Measurements from ENCODE around the gene CNNM4. TPM values are rescaled to one million over a fixed set of nuclear protein-coding genes. Genes with fewer than 3 reads are reported as not detected.

The CNNM4 gene
- total RNA-seq, 1 experiment from 2014 or later, result 7.6 TPM

GRCh38 chr2:96823198-96823597, 62.5 kb downstream of the CNNM4 start:
- in situ Hi-C loops (cut with HindIII; ENCODE audit: low sequenced_read_pairs), result no loop called here

GRCh38 chr2:96824079-96824870, 63.6 kb downstream of the CNNM4 start:
- DNase-seq (ENCODE audit: low spot score), result no peak

More at GRCh38 chr2:96823198-96823597, 62.5 kb downstream of the CNNM4 start:
- no peak for DNase-seq (ENCODE audit: low spot score)

DNA sequence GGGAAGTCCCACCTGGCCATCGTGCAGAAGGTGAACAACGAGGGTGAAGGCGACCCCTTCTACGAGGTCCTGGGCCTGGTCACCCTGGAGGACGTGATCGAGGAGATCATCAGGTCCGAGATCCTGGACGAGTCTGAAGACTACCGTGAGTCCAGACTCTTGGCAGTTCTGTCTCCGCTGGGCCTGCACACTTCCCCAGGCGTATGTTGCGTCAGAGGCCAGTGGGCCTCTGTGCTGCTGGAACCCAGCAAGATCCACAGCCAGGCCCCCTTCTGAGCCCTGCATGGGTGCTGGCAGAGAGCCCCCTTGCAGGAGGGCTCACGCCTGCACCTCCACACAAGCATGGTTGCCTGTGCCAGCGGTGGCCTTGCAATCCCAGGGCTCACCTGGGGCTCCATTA, 64.4 kb downstream of the CNNM4 start:
- no peak for DNase-seq (ENCODE audit: low spot score)
- in situ Hi-C loops (cut with HindIII; ENCODE audit: low sequenced_read_pairs), result no loop called here

More at GRCh38 chr2:96824079-96824870, 63.6 kb downstream of the CNNM4 start:
- in situ Hi-C loops (cut with HindIII; ENCODE audit: low sequenced_read_pairs), result no loop called here

- in situ Hi-C loops (cut with HindIII; ENCODE audit: low sequenced_read_pairs), result no loop called here
- DNase-seq (ENCODE audit: low spot score), result no peak
Observed at GRCh38 chr2:96826546-96827278, 66.0 kb downstream of the CNNM4 start.

DNA sequence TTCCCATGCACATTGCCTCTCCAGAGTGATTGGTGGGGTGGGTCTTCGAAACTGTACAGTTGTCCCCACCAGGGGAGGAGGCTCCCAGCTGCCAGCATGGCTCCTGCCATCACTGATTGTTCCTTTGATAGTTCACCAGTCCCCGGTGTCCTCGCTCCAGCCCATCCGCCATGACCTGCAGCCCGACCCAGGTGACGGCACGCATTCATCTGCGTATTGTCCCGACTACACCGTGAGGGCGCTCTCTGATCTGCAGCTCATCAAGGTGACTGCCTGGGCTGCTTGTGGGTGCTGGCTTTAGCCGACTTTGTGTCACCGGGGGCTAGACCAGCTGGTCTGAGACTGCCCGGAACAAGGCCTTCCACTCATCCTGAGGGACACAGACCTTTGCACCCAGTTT, 67.7 kb downstream of the CNNM4 start:
- DNase-seq (ENCODE audit: low spot score), result no peak
- in situ Hi-C loops (cut with HindIII; ENCODE audit: low sequenced_read_pairs), result no loop called here

DNA sequence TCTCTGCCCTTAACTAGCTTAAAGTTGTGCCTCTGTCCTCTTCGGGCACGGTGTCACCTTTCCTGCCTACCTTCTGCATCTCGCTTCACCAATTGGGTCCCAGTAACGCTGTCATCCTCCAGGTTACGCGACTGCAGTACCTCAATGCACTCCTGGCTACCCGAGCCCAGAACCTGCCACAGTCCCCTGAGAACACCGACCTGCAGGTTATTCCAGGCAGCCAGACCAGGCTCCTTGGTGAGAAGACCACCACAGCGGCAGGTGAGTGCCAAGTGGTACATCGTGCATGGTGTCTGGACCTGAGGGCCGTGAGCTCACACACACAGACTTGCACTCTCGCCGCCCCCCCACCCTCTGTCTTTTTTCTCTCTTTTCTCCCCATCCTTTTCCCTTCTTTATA, 68.2 kb downstream of the CNNM4 start:
- DNase-seq (ENCODE audit: low spot score), result no peak
- in situ Hi-C loops (cut with HindIII; ENCODE audit: low sequenced_read_pairs), result no loop called here

DNA sequence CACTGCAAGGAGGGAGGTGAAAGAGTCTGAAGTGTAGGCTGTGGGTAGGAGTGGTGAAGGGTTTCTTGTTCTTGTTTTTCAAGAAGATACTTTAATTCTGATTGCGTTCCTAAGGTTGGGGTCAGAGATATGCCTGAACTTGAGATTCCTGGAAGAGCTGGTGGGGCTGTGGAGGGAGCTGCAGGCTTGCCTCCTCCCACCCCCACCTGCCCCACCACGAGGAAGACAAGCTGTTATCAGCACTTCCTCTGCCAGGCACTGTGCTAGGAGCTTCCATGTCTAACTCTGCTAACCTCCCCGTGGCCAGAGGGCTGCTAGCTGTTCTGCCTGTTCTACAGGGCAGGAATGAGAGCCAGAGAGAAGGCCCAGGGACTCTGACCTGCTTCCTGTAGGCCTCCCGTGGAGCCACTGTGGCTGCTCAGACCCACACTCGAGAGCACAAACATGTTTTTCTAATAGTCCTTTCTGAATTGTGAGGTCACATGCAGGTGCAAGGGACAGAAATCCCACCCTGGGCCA, 69.4 kb downstream of the CNNM4 start:
- DNase-seq (ENCODE audit: low spot score), result peak; percentile 54
- in situ Hi-C loops (cut with HindIII; ENCODE audit: low sequenced_read_pairs), result no loop called here

DNA sequence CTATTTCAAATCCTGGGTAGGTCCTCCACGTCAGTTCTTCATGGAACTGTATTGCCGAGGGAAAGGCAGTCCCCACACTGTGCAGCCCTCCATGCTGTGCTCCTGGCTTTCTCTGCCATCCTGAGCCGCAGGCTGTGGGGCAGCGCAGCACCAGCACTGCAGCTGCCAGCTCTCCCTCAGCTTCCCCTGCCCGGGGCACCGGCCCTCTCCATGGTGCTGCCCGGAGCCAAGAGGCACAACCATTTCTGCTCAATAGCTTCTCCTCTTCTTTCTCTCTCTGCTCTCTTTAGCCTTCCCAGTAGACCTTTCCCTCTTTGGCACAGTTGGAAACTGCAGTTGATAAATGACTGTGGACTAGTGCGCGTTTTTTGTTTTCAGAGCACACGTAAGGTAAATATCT, 71.0 kb downstream of the CNNM4 start:
- DNase-seq (ENCODE audit: low spot score), result peak; percentile 39
- in situ Hi-C loops (cut with HindIII; ENCODE audit: low sequenced_read_pairs), result no loop called here

DNA sequence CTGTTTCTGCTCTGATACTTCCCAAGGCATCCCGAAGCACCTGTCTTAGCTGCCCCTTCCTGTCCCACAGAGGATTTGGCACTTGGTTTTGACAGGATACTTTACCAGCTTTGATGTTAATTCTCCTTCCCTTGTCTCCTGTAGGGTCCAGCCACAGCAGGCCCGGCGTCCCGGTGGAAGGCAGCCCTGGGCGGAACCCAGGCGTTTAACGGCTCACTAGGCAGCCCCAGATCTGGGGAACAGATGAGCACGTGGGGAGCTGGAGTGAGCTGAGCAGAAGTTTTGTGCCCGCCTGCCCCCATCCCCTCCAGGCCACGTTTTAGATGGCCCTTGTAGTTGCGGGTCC, 71.7 kb downstream of the CNNM4 start:
- in situ Hi-C loops (cut with HindIII; ENCODE audit: low sequenced_read_pairs), result no loop called here
- peak; percentile 47 for DNase-seq (ENCODE audit: low spot score)

DNA sequence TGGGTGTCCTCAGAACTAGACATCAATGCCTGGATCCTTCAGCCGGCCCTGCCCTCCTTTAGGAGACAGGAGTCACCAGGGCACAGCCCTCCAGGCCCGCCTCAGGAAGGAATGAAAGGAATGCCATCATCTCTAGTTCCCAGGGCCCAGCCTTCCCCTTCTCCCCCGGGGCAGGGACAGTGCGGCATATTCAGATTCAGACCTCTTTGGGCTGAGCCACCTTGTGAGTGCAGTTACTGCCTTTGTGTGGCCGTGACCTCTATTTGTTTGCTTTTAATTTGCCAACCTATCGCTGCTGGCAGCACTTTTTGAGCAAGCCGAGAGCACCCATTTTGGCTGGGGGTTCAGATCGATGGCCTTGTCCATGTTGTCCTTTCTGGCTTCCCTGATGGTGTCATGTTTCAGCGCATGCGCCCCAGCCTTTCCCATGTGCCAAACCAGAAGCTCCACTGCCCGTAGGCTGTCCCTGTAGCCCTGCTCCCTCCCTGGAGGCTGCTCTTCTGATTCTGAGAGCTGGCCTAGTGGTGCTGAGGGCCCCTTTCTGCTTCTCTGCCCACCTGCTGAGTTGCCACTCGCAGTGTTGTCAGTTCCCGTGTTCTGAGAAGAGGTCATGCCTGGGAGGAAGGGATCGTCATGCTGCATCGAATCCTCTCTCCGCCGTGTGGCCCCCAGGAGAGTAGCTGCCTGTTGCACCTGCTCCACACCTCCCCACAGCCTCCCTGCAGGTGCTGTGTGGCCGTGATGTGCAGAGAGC, 72.2 kb downstream of the CNNM4 start:
- peak; percentile 70 for DNase-seq (ENCODE audit: low spot score)
- in situ Hi-C loops (cut with HindIII; ENCODE audit: low sequenced_read_pairs), result no loop called here

DNA sequence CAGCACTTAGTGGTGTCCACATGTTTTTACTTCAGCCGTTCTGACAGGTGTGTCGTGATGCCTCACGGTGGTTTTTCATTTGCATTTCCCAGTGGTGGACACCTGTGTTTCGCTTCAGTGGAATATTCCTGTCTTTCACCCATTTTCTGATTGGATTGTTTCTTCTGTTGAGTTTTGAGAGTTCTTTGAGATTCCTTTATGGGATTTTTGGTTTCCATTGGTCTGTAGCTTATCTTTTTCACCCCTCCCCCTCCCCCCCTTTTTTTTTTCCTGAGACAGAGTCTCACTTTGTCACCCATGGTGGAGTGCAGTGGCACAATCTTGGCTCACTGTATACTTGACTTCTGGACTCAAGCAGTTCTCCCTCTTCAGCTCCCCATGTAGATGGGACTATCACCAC, 75.1 kb downstream of the CNNM4 start:
- in situ Hi-C loops (cut with HindIII; ENCODE audit: low sequenced_read_pairs), result no loop called here
- DNase-seq (ENCODE audit: low spot score), result no peak

GRCh38 chr2:96837575-96837974, 76.9 kb downstream of the CNNM4 start:
- DNase-seq (ENCODE audit: low spot score), result no peak
- in situ Hi-C loops (cut with HindIII; ENCODE audit: low sequenced_read_pairs), result no loop called here

DNA sequence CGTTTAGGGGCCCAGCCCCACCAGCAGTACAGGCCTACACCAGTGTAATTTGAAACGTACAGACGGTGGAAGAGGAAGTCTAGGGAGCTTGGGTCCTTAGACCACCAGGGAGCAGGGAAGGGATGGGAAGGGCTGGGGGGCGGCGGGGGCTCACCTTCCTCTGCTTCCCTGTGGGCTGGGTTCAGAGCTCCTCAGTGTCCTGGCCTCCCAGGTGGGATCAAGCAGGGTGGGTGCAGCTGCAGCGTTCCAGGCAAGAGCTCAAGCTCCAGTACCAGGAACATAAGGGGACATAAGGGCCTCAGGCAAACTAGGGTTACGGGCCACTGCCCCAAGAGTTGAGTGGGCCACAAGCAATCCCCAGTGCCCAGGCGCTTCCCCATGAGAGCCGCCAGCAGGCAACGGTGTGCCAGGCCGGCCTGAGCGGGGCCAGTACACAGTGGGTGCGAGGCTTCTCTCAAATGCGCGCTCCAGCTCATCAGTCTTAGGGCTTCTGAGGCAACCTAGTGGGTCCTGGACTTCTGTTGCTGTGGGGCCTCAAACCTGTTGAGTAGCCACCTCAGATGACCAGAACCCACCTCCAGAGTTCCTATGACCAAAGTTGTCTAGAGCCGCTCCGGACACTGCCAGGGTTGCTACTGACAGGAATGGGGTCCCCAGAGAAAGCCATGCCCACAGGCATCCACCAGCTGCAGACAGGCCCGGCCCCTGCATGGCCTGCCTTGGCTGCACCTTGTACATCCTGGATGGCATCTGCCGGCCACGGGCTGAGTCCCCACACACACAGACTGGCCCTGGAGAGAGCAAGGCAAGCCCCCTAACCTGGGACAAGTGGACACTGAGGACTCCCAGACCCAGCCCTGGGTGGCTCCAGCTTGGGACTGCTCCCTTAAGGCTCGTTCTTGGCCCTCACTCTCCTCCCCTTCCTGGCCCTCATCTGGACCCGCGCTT, 77.9 kb downstream of the CNNM4 start:
- in situ Hi-C loops (cut with HindIII; ENCODE audit: low sequenced_read_pairs), result no loop called here
- DNase-seq (ENCODE audit: low spot score), result no peak

GRCh38 chr2:96839293-96839874, 78.7 kb downstream of the CNNM4 start:
- in situ Hi-C loops (cut with HindIII; ENCODE audit: low sequenced_read_pairs), result no loop called here
- DNase-seq (ENCODE audit: low spot score), result no peak

GRCh38 chr2:96839875-96840850, 79.5 kb downstream of the CNNM4 start:
- no peak for DNase-seq (ENCODE audit: low spot score)
- in situ Hi-C loops (cut with HindIII; ENCODE audit: low sequenced_read_pairs), result no loop called here

DNA sequence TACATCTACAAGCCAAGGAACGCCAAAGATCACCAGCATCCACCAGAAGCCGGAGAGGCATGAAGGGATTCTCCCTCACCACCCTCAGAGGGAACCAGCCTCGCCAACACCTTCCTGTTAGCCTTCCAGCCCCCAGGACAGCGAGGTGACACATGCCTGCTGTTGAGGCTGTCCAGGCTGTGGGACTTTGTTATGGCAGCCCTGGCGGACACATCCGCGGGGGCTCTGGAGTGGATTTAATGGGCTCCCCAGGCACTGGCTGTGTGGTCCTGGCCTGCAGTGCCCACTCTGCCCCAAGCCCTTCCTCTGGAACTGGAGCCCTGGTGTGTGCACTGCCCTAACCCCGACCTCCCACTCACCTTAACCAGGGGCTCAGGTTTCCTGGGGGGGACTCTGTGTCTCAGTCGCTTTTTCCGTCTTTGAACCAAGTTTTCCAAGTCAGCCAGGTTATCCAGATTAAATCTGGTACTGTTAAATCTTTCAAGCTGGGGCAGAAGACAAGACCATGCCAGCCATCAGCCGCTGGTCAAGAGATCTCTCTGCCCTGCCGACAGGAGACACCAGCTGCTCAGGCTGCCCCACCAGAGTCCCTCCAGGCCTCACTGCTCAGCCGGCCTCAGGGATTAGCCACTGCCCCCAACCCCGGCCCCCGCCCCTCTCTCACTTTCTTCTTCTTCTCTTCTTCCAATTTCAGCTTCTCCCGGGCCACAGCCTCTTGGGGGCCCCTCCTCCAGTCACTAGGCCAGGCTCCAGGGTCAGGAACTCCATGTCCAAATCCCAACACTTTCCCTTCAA, 81.2 kb downstream of the CNNM4 start:
- in situ Hi-C loops (cut with HindIII; ENCODE audit: low sequenced_read_pairs), result no loop called here
- no peak for DNase-seq (ENCODE audit: low spot score)

DNA sequence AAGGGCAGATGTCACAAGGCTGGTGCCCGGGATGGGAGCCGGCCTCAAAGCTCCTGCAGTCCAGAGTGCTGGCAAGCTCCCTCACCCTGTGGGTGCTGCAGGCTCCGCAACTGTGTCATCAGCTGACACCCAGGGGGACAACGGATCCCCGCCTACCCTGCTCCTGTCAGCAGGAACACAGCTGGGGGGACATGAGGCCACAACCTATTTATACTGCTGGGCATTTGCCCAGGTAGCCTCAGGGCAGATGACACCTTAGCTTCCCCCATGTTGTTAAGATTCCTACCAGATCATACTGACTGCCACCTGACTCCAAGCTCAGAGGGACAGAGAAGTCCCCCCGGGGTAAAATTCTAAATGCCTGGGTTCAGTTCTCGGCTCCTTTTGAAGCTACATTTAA, 81.9 kb downstream of the CNNM4 start:
- peak; percentile 54 for DNase-seq (ENCODE audit: low spot score)
- in situ Hi-C loops (cut with HindIII; ENCODE audit: low sequenced_read_pairs), result no loop called here
